Measurements from ENCODE around the gene CYTH1. TPM values are rescaled to one million over a fixed set of nuclear protein-coding genes. Genes with fewer than 3 reads are reported as not detected.

The CYTH1 gene
- total RNA-seq, 2 donors from 2014 or later, result 54.6 to 68.9 TPM

GRCh38 chr17:78664476-78665386 lies 117.3 kb downstream of the CYTH1 start:
- TF ChIP-seq CTCF (IDR thresholded peaks at IDR 0.05), result no peak
- intact Hi-C loops (cut with DNase I), result no loop called here
- Histone ChIP-seq H3K27me3 (no peaks in the 10 kb centered on the region), H3K4me3 (no peak overlapping the region), H3K36me3 (no peaks in the 10 kb centered on the region), H3K4me1 (no peaks in the 10 kb centered on the region), H3K9me3 (no peaks in the 10 kb centered on the region), H3K9ac (ENCODE audit: low read depth in 2 of 2, low read length in 2 of 2) (no peak overlapping the region), H3K27ac (no peak overlapping the region)
- DNase-seq, result no peak

GRCh38 chr17:78661093-78661770 lies 120.8 kb downstream of the CYTH1 start:
- Histone ChIP-seq H3K4me3 (no peak overlapping the region), H3K9ac (ENCODE audit: low read depth in 2 of 2, low read length in 2 of 2) (no peak overlapping the region), H3K27ac (no peak overlapping the region), H3K27me3 (no peaks in the 10 kb centered on the region), H3K9me3 (no peaks in the 10 kb centered on the region), H3K4me1 (no peaks in the 10 kb centered on the region), H3K36me3 (no peaks in the 10 kb centered on the region)
- no peak for TF ChIP-seq CTCF (IDR thresholded peaks at IDR 0.05)
- intact Hi-C loops (cut with DNase I), result no loop called here
- DNase-seq, result no peak

GRCh38 chr17:78659546-78659945 lies 122.5 kb downstream of the CYTH1 start:
- DNase-seq, result no peak

GRCh38 chr17:78658281-78658785 lies 123.7 kb downstream of the CYTH1 start:
- no peak for DNase-seq
- no peaks in the 10 kb centered on the region for H3K36me3 ChIP-seq
- H3K4me1 ChIP-seq, result no peaks in the 10 kb centered on the region
- H3K4me3 ChIP-seq, result no peak overlapping the region
- no peaks in the 10 kb centered on the region for H3K27me3 ChIP-seq
- H3K9ac ChIP-seq (ENCODE audit: low read depth in 2 of 2, low read length in 2 of 2), result no peak overlapping the region
- intact Hi-C loops (cut with DNase I), result no loop called here
- no peak for TF ChIP-seq CTCF (IDR thresholded peaks at IDR 0.05)
- H3K27ac ChIP-seq, result no peak overlapping the region
- no peaks in the 10 kb centered on the region for H3K9me3 ChIP-seq

More at GRCh38 chr17:78659546-78659945, 122.5 kb downstream of the CYTH1 start:
- no peak for TF ChIP-seq CTCF (IDR thresholded peaks at IDR 0.05)
- no peaks in the 10 kb centered on the region for H3K4me1 ChIP-seq
- intact Hi-C loops (cut with DNase I), result no loop called here
- no peaks in the 10 kb centered on the region for H3K36me3 ChIP-seq
- no peak overlapping the region for H3K27ac ChIP-seq
- no peak overlapping the region for H3K4me3 ChIP-seq
- no peaks in the 10 kb centered on the region for H3K9me3 ChIP-seq
- no peak overlapping the region for H3K9ac ChIP-seq (ENCODE audit: low read depth in 2 of 2, low read length in 2 of 2)
- H3K27me3 ChIP-seq, result no peaks in the 10 kb centered on the region

- no peaks in the 10 kb centered on the region for H3K27me3 ChIP-seq
- intact Hi-C loops (cut with DNase I), result no loop called here
- H3K4me1 ChIP-seq, result no peaks in the 10 kb centered on the region
- no peak for TF ChIP-seq CTCF (IDR thresholded peaks at IDR 0.05)
- no peak overlapping the region for H3K4me3 ChIP-seq
- no peak overlapping the region for H3K9ac ChIP-seq (ENCODE audit: low read depth in 2 of 2, low read length in 2 of 2)
- H3K36me3 ChIP-seq, result no peaks in the 10 kb centered on the region
- DNase-seq, result no peak
- H3K9me3 ChIP-seq, result no peaks in the 10 kb centered on the region
- no peak overlapping the region for H3K27ac ChIP-seq
These were observed 126.7 kb downstream of the CYTH1 start for GRCh38 chr17:78655251-78655940.

Data from colonic mucosa (tissue), 4 donors.